GM18517 (cell line): Measurements from ENCODE around the gene SLC26A2.

Experiments
- ATAC-seq: cut with Tn5 transposase; IDR thresholded peaks from one replicate; pipeline ENCODE4 v1.9.1; 2021; ENCODE audit warnings: mild to moderate bottlenecking, moderate library complexity; ENCODE audit not compliant: unreplicated experiment

SLC26A2 gene

GRCh38 chr5:149961186-149961685, 678 bp downstream of the SLC26A2 start:
- no peak for ATAC-seq

- no peak for ATAC-seq
These were observed 1.4 kb downstream of the SLC26A2 start for GRCh38 chr5:149961957-149962409.

- ATAC-seq: no peak
These were observed 2.2 kb downstream of the SLC26A2 start for GRCh38 chr5:149962601-149963300.

- ATAC-seq: no peak
These were observed 3.2 kb downstream of the SLC26A2 start for GRCh38 chr5:149963729-149964128.

GRCh38 chr5:149966946-149967345, 6.4 kb downstream of the SLC26A2 start:
- no peak for ATAC-seq

- ATAC-seq: no peak
These were observed 8.8 kb downstream of the SLC26A2 start for GRCh38 chr5:149969181-149969930.

GRCh38 chr5:149975409-149975808, 14.9 kb downstream of the SLC26A2 start:
- ATAC-seq: no peak

GRCh38 chr5:149979896-149980295, 19.3 kb downstream of the SLC26A2 start:
- ATAC-seq: no peak

GRCh38 chr5:149981206-149981605, 20.6 kb downstream of the SLC26A2 start:
- ATAC-seq: no peak

GRCh38 chr5:149982505-149982904, 21.9 kb downstream of the SLC26A2 start:
- no peak for ATAC-seq

- no peak for ATAC-seq
These were observed 27.6 kb downstream of the SLC26A2 start for GRCh38 chr5:149988126-149988525.

GRCh38 chr5:149990518-149991376, 30.2 kb downstream of the SLC26A2 start:
- peak; percentile 81 for ATAC-seq

GRCh38 chr5:149993471-149993870, 32.9 kb downstream of the SLC26A2 start:
- no peak for ATAC-seq

GRCh38 chr5:149995385-149996204, 35.0 kb downstream of the SLC26A2 start:
- ATAC-seq: no peak

GRCh38 chr5:149996205-149996890, 35.8 kb downstream of the SLC26A2 start:
- ATAC-seq: no peak

GRCh38 chr5:149998281-149998680, 37.7 kb downstream of the SLC26A2 start:
- ATAC-seq: no peak

- no peak for ATAC-seq
These were observed 38.8 kb downstream of the SLC26A2 start for GRCh38 chr5:149999359-149999758.

- no peak for ATAC-seq
These were observed 39.3 kb downstream of the SLC26A2 start for GRCh38 chr5:149999866-150000255.

- peak; percentile 87 for ATAC-seq
These were observed 39.9 kb downstream of the SLC26A2 start, which contains the start of the genes HMGXB3 and TIGD6 for GRCh38 chr5:150000256-150000989. HMGXB3 (plus strand) TSS chr5:150000739; CDS start chr5:150004853, 4,114 bp downstream. TIGD6 (minus strand) TSS chr5:150000654; CDS start chr5:149996348, 4,306 bp downstream.
